ENCODE measurements around the gene SARS1.

DNA sequence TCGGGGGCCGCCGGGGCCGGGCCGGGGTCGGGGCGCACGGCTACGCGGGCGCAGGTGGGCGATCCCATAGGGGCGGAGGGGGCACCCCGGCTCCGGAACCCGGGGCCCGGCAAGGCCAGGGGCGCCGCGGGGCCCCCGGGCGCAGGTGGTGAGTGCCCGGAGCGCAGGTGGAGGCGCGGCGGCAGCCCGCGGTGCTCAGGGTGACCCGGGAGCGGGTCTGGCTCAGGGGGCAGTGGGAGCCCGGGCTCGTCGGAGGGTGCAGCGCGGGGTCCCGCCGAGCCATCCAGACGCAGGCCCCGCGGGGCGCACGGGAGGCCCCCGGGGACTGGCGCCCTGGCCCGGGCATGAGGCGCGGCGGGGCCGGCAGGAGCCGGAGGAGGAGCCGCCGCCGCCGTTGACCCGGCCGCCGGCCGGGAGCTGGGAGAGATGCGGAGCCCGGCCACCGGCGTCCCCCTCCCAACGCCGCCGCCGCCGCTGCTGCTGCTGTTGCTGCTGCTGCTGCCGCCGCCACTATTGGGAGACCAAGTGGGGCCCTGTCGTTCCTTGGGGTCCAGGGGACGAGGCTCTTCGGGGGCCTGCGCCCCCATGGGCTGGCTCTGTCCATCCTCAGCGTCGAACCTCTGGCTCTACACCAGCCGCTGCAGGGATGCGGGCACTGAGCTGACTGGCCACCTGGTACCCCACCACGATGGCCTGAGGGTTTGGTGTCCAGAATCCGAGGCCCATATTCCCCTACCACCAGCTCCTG is 36.1 kb downstream of the SARS1 start:
- TF ChIP-seq, protein P1, sequence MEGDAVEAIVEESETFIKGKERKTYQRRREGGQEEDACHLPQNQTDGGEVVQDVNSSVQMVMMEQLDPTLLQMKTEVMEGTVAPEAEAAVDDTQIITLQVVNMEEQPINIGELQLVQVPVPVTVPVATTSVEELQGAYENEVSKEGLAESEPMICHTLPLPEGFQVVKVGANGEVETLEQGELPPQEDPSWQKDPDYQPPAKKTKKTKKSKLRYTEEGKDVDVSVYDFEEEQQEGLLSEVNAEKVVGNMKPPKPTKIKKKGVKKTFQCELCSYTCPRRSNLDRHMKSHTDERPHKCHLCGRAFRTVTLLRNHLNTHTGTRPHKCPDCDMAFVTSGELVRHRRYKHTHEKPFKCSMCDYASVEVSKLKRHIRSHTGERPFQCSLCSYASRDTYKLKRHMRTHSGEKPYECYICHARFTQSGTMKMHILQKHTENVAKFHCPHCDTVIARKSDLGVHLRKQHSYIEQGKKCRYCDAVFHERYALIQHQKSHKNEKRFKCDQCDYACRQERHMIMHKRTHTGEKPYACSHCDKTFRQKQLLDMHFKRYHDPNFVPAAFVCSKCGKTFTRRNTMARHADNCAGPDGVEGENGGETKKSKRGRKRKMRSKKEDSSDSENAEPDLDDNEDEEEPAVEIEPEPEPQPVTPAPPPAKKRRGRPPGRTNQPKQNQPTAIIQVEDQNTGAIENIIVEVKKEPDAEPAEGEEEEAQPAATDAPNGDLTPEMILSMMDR (IDR thresholded peaks at IDR 0.05) = no peak
- TF ChIP-seq EZH2 (IDR thresholded peaks at IDR 0.05; ENCODE audit: borderline replicate concordance, insufficient read depth, low read depth, low read length, poor library complexity, severe bottlenecking) = no peak

All from B cell (primary cell).